SHP77 treated with DMSO at 0.1 percent for 48 hours (cell line): ENCODE measurements around the gene RFESD.

ENCODE experiments used
- DNase-seq: peaks from one replicate; lab custom pipeline; 2025; lab: John Stamatoyannopoulos, UW

The RFESD gene

DNA sequence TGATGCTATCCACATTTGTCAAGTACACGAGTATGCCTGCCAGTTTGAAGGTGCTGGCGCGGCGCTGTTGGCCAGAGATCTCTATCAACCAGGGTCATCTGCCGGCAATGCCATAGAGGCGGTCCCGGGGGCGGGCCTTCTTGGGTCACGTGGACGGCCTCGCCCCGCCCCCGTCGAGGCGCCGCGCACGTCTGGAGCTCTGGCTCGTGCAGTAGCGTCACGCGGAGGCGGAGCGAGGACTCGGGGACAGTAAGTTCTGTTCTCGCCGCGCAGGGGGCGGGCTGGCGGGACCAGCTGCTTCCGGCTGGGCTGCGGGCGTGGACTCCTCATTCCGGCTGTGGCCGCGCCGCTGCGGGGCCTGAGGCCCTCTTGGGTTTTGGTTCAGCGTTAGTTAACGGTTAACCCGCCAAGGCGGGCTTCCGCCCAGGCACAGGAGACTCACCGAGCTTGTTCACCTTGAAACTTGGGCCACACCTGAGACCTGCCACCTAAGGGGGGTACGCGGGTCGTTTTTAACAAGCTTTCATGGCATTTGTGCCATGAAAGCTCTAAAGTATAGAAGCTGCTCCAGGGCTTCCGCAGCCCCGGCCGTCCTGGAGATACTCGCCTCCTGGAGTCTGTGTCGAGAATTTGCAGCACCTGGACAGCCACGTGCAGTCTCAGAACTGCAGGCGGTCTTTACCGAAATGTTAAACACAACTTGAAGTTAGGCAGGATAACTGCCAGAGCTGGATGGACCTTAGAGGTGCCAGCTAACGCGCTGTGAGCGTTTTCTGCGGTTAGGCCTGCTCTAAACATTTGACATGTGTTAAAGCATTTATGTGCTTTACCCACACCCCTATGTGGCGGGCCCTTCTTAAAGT, at the start of gene RFESD:
TSS of gene RFESD (plus strand) at position 209 of the 863 bp plus-strand sequence. CDS start 5,495 bp downstream, outside the sequence.
- DNase-seq = peak; percentile 95

DNA sequence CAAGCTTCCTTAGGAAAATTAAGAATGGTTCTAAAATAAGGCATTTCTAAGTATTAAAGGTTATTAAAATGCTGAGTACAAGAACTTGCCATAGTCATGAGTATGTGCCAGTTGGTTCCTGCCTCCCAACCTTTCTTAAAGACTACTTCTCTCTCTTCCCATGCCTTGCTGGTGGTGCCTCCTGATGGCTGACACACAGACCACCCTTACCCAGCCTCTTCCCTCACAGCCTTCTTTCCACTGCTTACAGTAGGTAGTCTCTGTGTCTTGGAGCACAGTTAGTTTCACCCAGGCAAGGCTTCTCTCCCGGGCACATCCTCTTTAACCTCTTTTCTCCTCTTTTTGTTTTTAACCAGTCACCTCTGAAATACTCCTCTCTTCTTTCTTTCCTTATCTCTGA, 47.3 kb upstream of the RFESD start:
- DNase-seq = no peak

DNA sequence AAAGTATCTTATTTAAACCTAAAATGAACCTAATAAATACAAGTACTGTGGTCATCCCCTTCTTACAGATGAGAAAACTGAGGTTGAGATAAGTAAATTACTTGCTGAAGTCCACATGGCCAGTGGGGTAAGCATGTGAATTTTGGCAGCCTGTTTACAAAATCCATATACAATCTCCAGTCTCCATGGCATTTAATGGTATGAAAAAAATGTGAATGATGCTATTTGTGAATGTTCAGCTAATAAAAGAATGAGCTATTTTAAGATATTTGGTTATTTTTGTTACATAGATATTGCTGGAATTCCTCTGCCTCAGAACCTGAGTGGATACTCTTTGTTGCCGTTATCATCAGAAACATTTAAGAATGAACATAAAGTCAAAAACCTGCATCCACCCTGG, 46.0 kb upstream of the RFESD start:
- DNase-seq = no peak

DNA sequence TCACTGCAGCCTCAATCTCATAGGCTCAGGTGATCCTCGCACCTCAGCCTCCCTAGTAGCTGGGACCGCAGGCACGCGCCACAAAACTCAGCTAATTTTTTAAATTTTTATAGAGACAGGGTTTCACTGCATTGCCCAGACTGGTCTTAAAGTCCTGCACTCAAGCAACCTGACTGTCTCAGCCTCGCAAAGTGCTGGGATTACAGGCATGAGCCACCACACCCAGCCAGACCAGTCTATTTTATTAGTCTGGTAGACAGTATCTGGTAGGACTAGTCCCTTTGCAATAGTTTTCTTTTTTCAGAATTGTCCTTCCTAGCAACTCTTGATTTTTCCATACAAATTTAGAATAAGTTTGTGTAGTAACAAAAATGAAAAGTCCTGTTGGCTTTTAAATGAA, 40.8 kb upstream of the RFESD start:
- DNase-seq = no peak

DNA sequence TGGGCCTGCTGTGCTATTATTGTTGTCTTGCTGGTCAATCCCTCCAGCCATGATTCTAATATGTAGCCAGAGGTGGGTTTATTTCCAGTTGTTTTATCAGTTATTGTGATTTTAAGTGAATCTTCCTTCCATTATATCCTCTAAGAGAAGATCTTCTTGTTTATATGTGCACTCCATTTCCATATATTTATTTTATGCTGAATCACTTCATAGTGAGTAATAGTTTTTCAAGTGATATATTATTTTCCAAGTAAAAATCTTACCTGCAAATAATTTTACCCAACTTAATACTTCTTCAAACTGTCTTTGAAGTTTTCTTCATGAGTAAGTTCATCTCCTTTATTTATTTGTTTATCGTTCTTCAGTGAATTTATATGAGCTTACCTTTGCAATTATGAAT, 40.2 kb upstream of the RFESD start:
- DNase-seq = no peak

DNA sequence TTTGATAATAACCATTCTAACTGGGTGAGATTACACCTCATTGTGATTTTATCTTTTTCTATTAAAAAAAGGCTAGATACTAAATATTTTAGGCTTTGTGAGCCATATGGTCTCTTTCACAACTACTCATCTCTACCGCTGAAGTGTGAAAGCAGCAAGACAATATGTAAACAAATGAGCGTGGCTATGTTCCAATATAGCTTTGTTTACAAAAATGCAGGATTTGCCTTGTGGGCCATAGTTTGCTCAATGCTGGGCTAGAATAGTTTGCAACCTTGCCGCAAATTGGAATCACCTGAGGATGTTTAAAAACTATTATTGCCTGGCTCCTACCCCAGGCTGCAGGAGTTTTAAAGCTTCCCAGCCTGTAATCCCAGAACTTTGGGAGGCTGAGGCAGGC, 36.9 kb upstream of the RFESD start:
- DNase-seq = no peak

DNA sequence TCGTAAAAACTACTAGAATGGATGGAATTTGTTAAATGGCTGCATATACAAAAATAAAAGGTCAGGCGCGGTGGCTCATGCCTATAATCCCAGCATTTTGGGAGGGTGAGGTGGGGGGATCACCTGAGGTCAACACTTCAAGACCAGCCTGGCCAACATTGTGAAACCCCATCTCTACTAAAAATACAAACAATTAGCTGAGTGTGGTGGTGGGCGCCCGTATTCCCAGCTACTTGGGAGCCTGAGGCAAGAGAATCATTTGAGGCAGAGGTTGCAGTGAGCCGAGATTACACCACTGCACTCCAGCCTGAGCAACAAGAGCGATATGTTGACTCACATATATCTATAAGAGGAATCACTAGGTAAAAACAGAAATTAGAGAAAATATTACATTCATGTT, 36.0 kb upstream of the RFESD start:
- DNase-seq = no peak

DNA sequence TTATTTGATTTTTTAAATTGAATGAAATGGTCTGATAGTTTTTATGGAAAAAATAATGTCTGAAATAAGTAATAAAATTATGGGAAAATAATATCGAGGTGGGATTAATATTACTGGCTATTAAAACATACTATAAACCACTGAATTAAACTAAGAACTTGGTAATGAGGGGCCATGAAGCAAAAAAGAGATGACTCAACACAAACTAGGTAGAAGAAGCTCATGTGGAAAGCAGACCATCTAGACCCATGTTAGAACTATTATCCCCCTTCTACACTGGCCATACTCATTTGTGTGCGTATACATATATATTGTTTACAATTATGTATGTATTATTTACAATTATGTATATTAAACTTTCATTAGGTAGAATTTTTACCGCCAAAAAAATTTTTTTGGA, 35.2 kb upstream of the RFESD start:
- DNase-seq = no peak

DNA sequence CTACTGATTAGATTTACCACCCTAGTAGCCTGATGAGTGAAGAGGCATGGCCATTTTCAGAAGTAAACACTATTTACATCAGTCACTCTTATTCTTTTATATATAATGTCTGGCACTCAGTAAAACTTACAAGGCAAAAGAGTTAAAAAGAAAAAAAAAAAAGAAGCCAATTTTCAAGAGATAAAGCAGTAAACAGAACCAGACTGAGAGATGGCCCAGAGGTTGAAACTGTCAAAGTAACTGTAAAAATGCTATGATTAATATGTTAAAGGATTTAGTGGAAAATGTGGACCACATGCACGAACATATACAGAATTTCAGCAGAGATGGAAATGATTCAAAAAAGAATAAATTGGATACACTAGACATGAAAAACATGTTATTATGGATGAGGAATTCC, 33.1 kb upstream of the RFESD start:
- no peak for DNase-seq

DNA sequence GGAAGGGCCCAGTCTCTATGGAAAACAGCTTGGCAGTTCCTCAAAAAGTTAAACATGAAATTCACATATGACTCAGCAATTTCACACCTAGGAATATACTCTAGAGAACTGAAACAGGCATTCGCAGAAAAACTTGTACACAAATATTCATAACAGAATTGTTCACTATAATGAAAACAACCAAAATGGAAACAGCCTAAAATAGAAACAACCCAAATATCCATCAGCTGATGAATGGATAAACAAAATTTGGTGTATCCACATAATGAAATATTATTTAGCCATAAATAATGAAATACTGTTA, 31.5 kb upstream of the RFESD start:
- no peak for DNase-seq

DNA sequence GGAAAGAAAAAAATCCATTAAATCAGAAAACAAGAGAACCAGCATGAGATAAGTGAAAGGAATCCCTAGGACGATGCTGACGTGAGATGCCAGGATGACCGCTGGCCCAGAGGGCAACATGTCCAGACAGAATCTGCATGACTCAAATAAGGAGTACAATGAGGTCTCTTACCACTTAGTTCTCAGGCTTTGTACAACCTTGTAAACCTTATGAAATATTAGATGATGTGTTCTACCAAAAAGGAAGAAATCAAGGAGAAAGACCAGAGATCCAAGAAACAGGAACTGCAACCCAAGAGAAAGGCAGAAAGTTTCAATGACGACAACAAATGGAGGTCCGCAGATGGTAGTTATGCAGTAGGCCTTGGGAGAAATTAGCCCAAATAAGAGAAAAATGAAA, 29.5 kb upstream of the RFESD start:
- DNase-seq = no peak

DNA sequence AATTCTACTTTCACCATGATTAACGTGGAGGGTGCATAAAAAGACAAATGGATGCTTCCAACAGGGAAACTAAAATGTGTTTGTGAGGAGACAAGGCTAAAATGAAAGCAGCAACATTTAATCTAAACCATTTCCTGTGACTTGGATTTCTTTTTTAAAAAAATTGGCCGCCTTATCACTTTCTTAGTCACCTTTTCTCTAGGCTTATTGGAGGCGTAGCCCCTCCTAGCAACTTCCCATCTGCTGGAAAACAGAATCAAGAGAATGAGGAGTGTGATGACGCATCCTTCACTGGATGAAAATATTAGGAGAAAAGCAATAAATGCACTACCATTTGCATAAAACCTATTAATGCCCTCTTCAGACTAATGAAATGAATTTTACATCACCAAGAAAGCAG, 27.5 kb upstream of the RFESD start:
- DNase-seq = no peak

DNA sequence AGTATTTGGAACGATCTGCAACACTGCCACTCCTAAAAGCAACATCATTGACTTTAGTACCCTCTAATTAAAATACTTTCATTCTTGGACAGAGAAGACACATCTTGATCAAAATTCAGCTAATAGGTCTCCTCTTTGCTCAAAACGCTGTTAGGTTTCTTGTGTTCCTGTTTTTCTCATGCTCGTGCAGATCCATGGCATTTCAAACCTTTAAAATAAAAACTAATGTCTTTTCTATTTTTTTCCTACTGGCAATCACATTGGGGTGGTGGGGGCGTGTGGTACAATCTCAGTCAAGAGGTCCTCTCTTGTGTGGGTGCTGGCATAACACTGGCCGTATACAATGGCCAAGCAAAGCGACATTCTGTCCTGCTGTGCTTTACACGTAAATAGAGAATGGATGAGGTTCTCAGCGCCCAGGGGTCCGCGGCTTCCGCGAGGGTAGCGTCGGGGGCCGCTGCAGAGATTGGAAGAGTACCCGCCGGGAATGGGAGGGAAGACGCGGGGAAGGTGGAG, 27.0 kb upstream of the RFESD start:
- DNase-seq = no peak

DNA sequence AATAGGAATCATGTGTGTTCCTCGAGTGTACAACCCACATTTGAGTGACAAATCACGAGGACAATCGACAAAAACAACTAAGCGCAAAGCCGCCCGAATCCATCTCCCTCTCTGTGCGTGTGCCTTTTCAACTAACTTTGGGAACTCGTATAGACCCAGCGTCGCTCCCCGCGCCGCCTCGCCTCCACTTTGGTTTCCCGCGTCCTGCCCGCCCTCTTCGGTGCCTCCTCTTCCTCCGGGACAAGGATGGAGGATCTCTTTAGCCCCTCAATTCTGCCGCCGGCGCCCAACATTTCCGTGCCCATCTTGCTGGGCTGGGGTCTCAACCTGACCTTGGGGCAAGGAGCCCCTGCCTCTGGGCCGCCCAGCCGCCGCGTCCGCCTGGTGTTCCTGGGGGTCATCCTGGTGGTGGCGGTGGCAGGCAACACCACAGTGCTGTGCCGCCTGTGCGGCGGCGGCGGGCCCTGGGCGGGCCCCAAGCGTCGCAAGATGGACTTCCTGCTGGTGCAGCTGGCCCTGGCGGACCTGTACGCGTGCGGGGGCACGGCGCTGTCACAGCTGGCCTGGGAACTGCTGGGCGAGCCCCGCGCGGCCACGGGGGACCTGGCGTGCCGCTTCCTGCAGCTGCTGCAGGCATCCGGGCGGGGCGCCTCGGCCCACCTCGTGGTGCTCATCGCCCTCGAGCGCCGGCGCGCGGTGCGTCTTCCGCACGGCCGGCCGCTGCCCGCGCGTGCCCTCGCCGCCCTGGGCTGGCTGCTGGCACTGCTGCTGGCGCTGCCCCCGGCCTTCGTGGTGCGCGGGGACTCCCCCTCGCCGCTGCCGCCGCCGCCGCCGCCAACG, 26.3 kb upstream of the RFESD start, which contains the start of gene GPR150:
TSS of gene GPR150 (plus strand) at position 58 of the 840 bp plus-strand sequence. CDS start at position 247, 189 bp downstream.
- DNase-seq = peak; percentile 74

DNA sequence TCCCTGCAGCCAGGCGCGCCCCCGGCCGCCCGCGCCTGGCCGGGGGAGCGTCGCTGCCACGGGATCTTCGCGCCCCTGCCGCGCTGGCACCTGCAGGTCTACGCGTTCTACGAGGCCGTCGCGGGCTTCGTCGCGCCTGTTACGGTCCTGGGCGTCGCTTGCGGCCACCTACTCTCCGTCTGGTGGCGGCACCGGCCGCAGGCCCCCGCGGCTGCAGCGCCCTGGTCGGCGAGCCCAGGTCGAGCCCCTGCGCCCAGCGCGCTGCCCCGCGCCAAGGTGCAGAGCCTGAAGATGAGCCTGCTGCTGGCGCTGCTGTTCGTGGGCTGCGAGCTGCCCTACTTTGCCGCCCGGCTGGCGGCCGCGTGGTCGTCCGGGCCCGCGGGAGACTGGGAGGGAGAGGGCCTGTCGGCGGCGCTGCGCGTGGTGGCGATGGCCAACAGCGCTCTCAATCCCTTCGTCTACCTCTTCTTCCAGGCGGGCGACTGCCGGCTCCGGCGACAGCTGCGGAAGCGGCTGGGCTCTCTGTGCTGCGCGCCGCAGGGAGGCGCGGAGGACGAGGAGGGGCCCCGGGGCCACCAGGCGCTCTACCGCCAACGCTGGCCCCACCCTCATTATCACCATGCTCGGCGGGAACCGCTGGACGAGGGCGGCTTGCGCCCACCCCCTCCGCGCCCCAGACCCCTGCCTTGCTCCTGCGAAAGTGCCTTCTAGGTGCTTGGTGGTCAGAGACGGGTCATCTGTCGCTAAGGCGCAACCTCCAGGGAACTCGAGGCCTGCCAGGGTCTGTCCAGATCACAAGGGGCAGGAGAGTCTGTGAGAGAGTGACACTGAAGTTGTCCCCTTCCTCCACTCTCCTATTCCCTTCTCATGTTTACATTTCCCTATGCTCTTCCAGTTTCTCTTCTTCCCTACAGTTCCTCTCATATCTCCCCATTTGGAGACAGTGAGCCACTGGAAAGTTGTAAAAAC, 25.4 kb upstream of the RFESD start:
- peak; percentile 21 for DNase-seq

DNA sequence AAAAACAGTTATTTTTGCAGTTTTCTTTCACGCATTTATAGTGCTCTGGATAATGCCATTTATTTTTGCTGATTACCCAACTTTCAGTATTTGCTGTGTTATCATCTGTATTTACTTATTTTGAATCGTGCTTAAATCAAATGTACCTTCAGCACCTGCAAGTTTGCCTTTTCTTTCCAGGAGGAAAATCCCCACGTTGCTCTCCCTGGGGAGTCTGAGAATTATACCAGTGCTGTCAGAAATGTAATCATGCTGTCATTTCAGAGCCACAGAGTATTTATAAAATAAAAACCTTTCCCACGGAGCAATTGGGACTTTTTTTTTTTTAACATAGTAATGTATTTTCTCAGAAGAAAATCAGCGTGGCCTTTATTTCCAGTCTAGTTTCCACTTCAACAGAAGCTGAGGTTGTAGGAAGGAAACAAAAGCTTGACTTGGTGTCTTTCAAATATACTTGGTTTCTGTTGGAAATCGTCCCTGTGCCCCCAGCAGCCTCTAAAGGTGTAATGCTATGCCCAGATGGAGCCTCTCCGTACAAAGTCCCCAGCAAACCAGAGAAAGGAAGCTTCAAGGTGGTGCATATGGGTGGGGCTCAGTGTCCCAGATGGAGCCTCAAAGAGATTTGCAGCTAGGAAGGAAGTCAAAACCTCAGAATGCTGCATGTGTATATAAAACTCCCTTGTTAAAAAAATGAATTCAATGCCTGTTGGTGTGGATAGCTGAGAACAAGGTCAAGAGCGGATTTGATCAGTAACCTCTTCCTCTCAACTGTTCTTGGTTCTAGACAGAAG, 24.5 kb upstream of the RFESD start:
- DNase-seq = no peak

DNA sequence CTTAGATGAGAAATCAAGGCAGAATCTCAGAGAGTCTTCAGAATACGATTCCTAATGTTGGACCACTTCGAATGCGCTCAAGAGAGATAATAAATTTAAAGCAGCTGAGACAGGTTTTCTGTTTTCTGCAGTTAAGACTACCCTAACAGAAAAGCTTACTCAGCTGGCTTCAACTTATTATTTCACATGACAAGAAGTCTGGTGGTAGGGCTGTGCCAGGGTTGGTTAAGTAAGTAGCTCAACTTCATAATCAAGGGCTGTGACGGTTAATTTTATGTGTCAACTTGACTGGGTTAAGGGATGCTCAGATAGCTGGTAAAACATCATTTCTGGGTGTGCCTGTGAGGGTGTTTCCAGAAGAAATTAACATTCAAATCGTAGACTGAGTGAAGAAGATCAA, 22.9 kb upstream of the RFESD start:
- no peak for DNase-seq

DNA sequence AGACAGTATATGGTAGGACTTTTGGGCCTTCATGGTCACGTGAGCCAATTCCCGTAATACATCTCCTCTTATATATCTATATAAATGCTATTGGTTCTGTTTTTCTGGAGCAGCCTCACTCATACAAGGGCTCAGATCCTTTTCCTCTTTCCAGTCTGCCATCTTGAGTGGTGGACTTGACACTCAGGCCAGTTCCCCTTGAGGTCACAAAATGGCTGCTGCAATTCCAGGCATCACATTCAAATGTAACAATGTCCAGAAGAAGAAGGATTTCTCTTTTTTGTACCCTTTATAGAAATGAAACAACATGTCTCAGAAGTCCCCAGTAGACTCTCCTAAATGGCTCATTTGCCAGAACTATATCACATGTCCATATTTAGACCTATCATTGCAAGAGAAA, 22.2 kb upstream of the RFESD start:
- DNase-seq = no peak

DNA sequence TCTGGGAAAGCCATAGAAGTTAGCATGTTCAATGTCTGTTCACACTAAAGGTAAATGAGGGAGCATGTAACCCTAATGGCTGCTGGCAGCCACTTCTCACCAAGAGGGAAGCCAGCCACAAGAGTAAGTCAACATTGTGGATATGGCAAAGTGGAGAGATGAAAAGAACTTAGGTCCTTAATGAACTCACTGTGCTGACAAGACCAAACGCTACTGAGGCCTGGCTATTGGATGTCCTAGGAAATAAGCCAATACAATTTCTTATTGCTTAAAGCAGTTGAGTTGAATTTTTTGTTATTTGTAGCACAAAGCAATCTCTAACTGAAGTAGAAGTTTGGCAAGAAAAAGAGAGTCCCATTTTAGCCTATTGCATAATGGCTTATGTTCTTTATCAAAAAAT, 19.9 kb upstream of the RFESD start:
- no peak for DNase-seq

DNA sequence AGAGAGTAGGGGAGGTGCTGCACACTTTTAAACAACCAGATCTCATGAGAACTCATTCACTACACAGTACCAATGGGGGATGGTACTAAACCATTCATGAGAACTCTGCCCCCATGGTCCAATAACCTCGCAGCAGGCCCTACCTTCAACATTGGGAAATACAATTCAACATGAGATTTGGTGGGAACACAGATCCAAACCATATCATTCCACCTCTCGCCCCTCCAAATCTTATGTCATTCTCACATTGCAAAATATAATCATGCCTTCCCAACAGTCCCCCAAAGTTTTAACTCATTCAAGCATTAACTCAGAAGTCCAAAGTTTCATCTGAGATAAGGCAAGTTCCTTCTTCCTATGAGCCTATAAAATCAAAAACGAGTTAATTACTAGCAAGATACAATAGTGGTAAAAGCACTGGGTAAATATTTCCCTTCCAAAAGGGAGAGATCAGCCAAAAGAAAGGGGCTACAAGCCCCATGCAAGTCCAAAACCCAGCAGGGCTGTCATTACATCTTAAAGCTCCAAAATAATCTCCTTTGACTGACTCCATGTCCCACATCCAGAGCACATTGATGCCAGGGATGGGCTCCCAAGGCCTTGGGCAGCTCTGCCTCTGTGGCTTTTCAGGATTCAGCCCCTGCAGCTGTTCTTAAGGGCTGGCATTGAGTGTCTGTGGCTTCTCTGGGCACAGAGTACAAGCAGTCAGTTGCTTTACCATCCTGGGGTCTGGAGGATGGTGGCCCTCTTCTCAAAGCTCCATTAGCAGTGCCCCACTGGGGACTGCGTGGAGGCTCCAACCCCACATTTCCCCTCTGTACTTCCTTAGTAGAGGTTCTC, 18.4 kb upstream of the RFESD start:
- DNase-seq = no peak
